HG03520 (cell line): Measurements from ENCODE around the gene TAF1B.
A peak's percentile ranks its signal among the peaks of the same experiment; 100 is the strongest.

ENCODE experiments used
- ATAC-seq: cut with Tn5 transposase; IDR thresholded peaks from one replicate; pipeline ENCODE4 v1.9.1; 2021; ENCODE audit warnings: mild to moderate bottlenecking, moderate library complexity; ENCODE audit not compliant: unreplicated experiment

The TAF1B gene

DNA sequence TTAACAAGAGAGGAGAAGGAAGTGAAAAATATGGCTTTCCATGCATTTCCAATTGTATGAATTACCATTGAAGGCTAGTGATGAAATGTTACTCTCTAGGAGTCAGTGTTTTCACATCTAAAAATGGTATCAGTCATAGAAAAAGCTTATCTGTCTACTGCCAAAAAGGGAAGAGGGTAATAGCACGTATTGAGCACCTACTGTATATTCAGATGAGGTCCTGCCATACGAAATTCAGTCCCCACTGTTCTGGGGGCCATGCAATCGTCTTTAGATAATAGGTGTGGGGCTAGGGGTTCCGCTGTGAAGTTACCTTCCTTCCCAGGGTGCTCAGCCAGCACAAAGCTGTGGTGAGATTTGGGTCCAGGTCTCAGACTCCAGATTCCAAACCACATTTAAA, 94.0 kb downstream of the TAF1B start:
- no peak for ATAC-seq

- ATAC-seq, result no peak
Measured at GRCh38 chr2:9937968-9938367, 94.7 kb downstream of the TAF1B start.

GRCh38 chr2:9939587-9940485, 96.6 kb downstream of the TAF1B start:
- ATAC-seq, result no peak

DNA sequence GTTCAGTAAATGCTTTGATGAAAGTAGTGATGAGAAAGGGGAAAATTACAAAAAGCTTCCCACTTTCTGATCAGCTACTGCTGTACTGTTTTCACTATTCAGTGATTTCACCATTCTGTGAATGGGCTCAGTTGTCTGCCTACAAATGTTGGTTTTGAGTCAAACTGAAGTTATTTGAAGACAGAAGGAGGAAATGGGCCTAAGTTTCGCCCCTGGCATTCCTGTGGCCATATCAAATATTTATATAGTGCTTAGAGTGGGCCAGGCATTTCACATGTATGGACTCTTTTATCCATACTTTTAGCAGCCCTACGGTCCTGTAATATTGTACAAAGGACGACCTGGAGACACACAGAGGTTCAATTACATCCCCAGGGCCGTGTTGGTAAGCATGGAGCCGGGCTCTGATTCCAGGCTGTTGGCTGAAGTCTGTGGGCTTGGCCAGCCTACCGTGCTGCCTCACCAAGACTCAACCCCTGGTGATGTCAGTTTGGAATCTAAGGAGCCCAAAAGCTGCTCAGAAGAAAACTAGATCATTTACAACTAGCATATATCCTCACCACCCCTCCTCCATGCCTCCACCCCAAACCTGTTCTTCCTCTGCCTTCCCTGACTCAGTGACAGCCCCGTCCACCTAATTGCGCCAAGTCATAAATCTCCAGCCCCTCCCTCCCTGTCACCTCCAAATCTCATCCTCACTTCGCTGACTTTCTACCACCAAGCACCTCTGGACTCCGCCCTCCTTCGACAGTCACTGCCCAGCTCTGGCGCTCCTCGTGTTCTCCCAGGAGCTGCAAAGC, 98.1 kb downstream of the TAF1B start:
- no peak for ATAC-seq

GRCh38 chr2:9941996-9942390, 98.7 kb downstream of the TAF1B start:
- ATAC-seq, result no peak

- no peak for ATAC-seq
Measured at GRCh38 chr2:9944330-9944758, 101.1 kb downstream of the TAF1B start.

- no peak for ATAC-seq
Measured at GRCh38 chr2:9945596-9945995, 102.3 kb downstream of the TAF1B start.

DNA sequence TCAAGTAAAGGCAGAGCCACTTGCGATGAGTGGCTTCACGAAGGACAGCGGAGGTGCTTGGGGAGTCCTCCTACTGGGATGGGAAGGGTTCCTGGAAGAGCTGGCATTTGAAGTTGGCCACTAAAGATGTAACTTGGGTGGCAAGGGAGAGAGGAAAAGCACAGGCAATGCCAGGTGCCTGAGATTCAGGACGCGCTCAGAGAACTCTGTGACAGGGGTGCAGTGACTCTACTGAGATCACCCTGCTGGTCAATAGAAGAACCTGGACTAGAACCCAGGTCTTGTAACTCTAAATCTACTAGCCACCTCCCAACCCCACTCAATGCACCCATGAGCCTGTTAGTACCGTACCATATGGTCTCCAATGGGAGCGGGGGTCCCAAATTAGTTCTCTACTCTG, 102.8 kb downstream of the TAF1B start:
- no peak for ATAC-seq

- ATAC-seq, result no peak
Measured at GRCh38 chr2:9946818-9947217, 103.5 kb downstream of the TAF1B start.

- ATAC-seq, result no peak
Measured at GRCh38 chr2:9948721-9949120, 105.4 kb downstream of the TAF1B start.

- ATAC-seq, result no peak
Measured at GRCh38 chr2:9949239-9949991, 106.1 kb downstream of the TAF1B start.

- no peak for ATAC-seq
Measured at GRCh38 chr2:9949992-9950520, 106.8 kb downstream of the TAF1B start.

GRCh38 chr2:9950521-9951271, 107.4 kb downstream of the TAF1B start:
- ATAC-seq, result peak; percentile 26

DNA sequence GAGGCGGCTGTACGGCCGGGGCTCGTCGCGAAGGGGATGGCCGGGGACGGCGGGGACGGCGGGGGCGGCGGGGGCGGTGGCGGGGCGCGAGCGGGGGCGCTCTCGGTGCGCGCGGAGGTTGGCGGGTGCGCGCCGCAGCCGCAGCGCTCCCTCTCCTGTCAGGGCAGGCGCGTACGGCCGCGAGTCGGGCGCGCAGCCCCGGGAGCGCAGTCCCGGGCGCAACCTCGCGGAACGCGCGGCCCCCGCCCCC, 107.9 kb downstream of the TAF1B start:
- no peak for ATAC-seq

GRCh38 chr2:9951522-9952285, 108.4 kb downstream of the TAF1B start, which contains the start of gene GRHL1:
GRHL1 (plus strand) TSS chr2:9951693; CDS start chr2:9951834, 141 bp downstream.
- peak; percentile 96 for ATAC-seq

GRCh38 chr2:9952286-9952737, 109.0 kb downstream of the TAF1B start:
- no peak for ATAC-seq

DNA sequence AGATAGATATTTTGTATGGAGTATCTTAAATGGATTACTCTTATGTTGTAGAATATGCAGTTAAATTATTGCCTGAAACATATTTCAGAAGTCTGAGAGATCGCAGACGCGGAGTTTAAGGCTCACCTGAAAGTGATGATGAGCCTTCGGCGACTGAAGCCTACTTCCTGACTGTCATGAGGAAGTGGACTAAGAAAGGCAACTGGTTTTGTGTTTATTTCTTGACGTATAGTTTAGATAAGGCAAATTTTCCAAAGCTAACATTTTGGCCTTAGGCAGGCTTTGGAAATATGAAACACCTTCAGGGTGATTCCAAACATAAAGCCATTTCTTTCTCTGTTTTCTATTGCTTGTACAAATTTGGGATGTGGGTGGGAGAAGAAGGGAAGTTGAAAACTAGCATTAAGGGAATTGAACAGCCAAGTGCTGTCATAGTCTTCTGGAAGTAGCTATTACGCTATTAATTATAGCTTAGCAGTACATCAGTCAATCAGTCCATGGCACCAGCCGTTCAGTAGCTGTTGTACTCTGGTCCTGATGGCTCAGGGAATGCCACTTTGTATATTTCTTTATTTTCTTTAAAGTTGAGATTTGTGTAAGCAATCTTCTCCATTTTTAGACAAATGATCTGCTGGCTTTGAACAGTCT, 109.7 kb downstream of the TAF1B start:
- no peak for ATAC-seq

DNA sequence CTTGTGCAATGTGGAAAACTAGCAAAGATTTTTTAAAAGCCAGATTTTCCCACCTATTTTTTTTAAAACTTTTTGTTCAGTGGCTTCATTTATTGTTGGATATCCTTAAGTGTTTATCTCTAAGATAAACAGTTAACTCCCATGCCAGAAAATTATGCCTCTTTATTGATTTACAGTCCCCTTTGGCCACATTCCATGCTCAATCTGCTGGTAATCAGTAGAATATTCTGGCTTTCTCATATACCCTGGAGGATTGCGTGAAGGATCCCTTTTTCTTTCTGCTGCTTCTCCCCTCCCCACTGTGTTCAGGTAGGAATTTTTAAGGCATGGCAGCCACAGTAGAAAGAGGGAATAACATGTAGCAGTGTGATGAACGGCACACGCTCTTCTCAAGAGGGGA, 110.9 kb downstream of the TAF1B start:
- ATAC-seq, result no peak

DNA sequence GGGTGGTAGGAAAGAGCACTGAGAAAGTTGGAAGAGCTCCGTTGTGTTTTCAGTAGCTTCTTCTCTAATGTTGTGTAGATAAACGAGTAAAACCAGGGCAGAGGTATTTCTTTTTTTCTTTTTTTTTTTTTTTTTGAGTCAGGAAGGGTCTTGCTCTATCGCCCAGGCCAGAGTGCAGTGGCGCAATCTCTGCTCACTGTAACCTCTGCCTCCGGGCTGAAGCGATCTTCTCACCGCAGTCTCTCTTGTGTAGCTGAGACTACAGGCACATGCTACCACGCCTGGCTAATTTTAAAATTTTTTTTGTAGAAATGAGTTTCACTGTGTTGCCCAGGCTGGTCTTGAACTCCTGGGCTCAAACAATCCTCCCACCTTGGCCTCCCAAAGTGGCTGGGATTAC, 114.8 kb downstream of the TAF1B start:
- ATAC-seq, result no peak
